ENCODE measurements around the gene POLE.

Gene POLE

DNA sequence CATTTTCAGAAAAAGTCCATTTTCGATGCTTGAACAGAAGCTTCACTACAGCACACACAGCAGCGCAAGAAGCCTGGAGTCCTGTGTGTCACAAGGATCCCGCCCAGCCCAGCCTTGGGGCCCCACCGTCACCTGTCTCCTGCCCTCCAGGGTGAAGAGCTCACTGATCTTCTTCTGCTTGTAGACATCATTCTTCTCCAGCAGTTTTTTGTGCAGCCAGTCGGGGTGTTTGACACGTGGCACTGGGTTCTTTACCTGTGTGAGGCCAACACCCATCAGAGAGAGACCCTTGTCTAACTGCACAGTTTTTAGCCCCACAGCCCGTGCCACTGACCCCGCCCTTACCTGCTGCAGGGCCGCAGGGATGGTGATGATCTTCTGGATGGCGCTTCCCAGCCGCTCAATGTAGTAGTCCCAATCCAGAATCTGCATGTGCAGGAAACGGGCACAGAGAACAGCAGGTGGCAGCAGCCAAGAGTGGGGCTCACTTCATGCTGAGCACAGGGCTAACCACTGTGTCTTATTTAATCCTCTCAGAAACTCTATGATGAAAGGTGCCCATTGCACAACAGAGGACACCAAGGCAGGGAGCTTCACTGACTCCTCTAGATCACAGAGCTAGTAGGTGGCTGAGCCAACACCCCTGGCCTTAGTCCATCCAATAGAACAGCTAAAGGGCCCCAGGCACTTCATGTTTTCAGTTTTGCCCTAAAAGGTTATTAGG, 30.0 kb downstream of the POLE start:
- Histone ChIP-seq H3K36me3 (ENCODE audit: insufficient read depth, low read length) (peaks cover 94% of the 10 kb centered on the region; the same call in 1 of the 2 replicates), H3F3A (ENCODE audit: low read depth) (no peaks in the 10 kb centered on the region), H2AFZ (ENCODE audit: low read length) (no peak overlapping the region), H3K4me1 (ENCODE audit: insufficient read depth, low read length, poor library complexity, severe bottlenecking) (peaks cover 24% of the 10 kb centered on the region), H3K9me2 (replicated peaks; ENCODE audit: low read depth, low read length) (no peaks in the 10 kb centered on the region), H3K79me2 (ENCODE audit: insufficient read depth, low read length) (no peaks in the 10 kb centered on the region), H3K27me3 (ENCODE audit: insufficient read depth, low read length, poor library complexity, severe bottlenecking) (no peaks in the 10 kb centered on the region), H4K20me1 (ENCODE audit: insufficient read depth, low read length, poor library complexity, severe bottlenecking) (no peaks in the 10 kb centered on the region), H3K9me3 (ENCODE audit: insufficient read depth, low read depth, low read length) (no peaks in the 10 kb centered on the region), H3K9ac (ENCODE audit: low read depth, low read length, poor library complexity, severe bottlenecking) (no peak overlapping the region), H3K4me2 (ENCODE audit: low read depth, low read length, poor library complexity, severe bottlenecking) (no peak overlapping the region), H3K4me3 (ENCODE audit: low read length, poor library complexity, severe bottlenecking) (no peak overlapping the region)
- TF ChIP-seq EZH2phosphoT487 (IDR thresholded peaks at IDR 0.05; ENCODE audit: borderline replicate concordance) (no peak), CTCF (conservative IDR thresholded peaks at IDR 0.05; ENCODE audit: low read length) (peak; percentile 28; the same call in 1 of the 2 replicates)

GRCh38 chr12:132653567-132654290, 33.4 kb downstream of the POLE start:
- no peaks in the 10 kb centered on the region for H3F3A ChIP-seq (ENCODE audit: low read depth)
- no peak overlapping the region for H3K4me2 ChIP-seq (ENCODE audit: low read depth, low read length, poor library complexity, severe bottlenecking)
- no peaks in the 10 kb centered on the region for H3K9me2 ChIP-seq (replicated peaks; ENCODE audit: low read depth, low read length)
- no peak overlapping the region for H2AFZ ChIP-seq (ENCODE audit: low read length)
- H3K27me3 ChIP-seq (ENCODE audit: insufficient read depth, low read length, poor library complexity, severe bottlenecking): no peaks in the 10 kb centered on the region
- TF ChIP-seq CTCF (conservative IDR thresholded peaks at IDR 0.05; ENCODE audit: low read length) (no peak), EZH2phosphoT487 (IDR thresholded peaks at IDR 0.05; ENCODE audit: borderline replicate concordance) (no peak)
- no peak overlapping the region for H3K9ac ChIP-seq (ENCODE audit: low read depth, low read length, poor library complexity, severe bottlenecking)
- H3K9me3 ChIP-seq (ENCODE audit: insufficient read depth, low read depth, low read length): no peaks in the 10 kb centered on the region
- no peaks in the 10 kb centered on the region for H3K4me1 ChIP-seq (ENCODE audit: insufficient read depth, low read length, poor library complexity, severe bottlenecking)
- H3K4me3 ChIP-seq (ENCODE audit: low read length, poor library complexity, severe bottlenecking): no peak overlapping the region
- H3K36me3 ChIP-seq (ENCODE audit: insufficient read depth, low read length): peaks cover 90% of the 10 kb centered on the region
- H4K20me1 ChIP-seq (ENCODE audit: insufficient read depth, low read length, poor library complexity, severe bottlenecking): no peaks in the 10 kb centered on the region
- no peaks in the 10 kb centered on the region for H3K79me2 ChIP-seq (ENCODE audit: insufficient read depth, low read length)

GRCh38 chr12:132651444-132652100, 35.6 kb downstream of the POLE start:
- Histone ChIP-seq H3F3A (ENCODE audit: low read depth) (no peaks in the 10 kb centered on the region), H2AFZ (ENCODE audit: low read length) (no peak overlapping the region), H3K9me3 (ENCODE audit: insufficient read depth, low read depth, low read length) (no peaks in the 10 kb centered on the region), H3K9me2 (replicated peaks; ENCODE audit: low read depth, low read length) (no peaks in the 10 kb centered on the region), H4K20me1 (ENCODE audit: insufficient read depth, low read length, poor library complexity, severe bottlenecking) (no peaks in the 10 kb centered on the region), H3K36me3 (ENCODE audit: insufficient read depth, low read length) (peaks cover 89% of the 10 kb centered on the region), H3K4me2 (ENCODE audit: low read depth, low read length, poor library complexity, severe bottlenecking) (no peak overlapping the region), H3K79me2 (ENCODE audit: insufficient read depth, low read length) (no peaks in the 10 kb centered on the region), H3K27me3 (ENCODE audit: insufficient read depth, low read length, poor library complexity, severe bottlenecking) (no peaks in the 10 kb centered on the region), H3K4me1 (ENCODE audit: insufficient read depth, low read length, poor library complexity, severe bottlenecking) (no peaks in the 10 kb centered on the region), H3K4me3 (ENCODE audit: low read length, poor library complexity, severe bottlenecking) (no peak overlapping the region), H3K9ac (ENCODE audit: low read depth, low read length, poor library complexity, severe bottlenecking) (no peak overlapping the region)
- no peak for TF ChIP-seq EZH2phosphoT487 (IDR thresholded peaks at IDR 0.05; ENCODE audit: borderline replicate concordance)
- no peak for TF ChIP-seq CTCF (conservative IDR thresholded peaks at IDR 0.05; ENCODE audit: low read length)
